Measurements from ENCODE around the gene NUPR2.

- TF ChIP-seq POLR2A (IDR thresholded peaks at IDR 0.05) = no peak
- TF ChIP-seq CTCF (IDR thresholded peaks at IDR 0.05) = no peak
Measured at GRCh38 chr7:56091591-56091990, 24.6 kb downstream of the NUPR2 start.

Measured in testis (tissue), 2 donors.